Breast epithelium (tissue), 3 donors: ENCODE data around the gene ASTN2.

Experiments used
- POLR2A ChIP-seq: fragments of 450-650 bp; IDR thresholded peaks from one replicate; pipeline ENCODE4 v1.6.1; 2016; ENCODE audit warnings: antibody characterized with exemption, mild to moderate bottlenecking, moderate library complexity
- TF ChIP-seq, protein P1 (sequence below), 3 donors: fragments of 450-650 bp; IDR thresholded peaks; one replicate each; pipeline ENCODE4 v1.5.1; 2016 to 2017; ENCODE audit warnings: antibody characterized with exemption in 3 of 3, mild to moderate bottlenecking in 3 of 3, moderate library complexity in 3 of 3

DNA sequence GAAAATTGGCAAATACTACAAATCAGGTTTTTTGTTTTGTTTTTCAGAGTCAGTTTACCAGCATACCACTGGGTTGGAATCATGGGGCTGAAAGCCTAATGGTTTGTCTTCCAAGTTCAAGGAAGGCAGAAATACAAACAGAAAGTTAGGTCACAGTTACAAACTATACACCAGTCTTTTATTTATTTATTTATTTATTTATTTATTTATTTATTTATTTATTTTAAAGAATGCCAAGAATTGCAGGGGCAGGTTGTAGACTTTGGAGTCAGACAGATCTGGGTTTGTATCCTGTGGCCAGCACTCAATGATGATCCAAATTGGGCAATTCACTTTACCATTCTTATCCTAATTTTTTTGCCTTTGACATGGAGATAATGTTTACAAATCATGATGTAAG, 353.9 kb downstream of the ASTN2 start:
- TF ChIP-seq, protein P1, sequence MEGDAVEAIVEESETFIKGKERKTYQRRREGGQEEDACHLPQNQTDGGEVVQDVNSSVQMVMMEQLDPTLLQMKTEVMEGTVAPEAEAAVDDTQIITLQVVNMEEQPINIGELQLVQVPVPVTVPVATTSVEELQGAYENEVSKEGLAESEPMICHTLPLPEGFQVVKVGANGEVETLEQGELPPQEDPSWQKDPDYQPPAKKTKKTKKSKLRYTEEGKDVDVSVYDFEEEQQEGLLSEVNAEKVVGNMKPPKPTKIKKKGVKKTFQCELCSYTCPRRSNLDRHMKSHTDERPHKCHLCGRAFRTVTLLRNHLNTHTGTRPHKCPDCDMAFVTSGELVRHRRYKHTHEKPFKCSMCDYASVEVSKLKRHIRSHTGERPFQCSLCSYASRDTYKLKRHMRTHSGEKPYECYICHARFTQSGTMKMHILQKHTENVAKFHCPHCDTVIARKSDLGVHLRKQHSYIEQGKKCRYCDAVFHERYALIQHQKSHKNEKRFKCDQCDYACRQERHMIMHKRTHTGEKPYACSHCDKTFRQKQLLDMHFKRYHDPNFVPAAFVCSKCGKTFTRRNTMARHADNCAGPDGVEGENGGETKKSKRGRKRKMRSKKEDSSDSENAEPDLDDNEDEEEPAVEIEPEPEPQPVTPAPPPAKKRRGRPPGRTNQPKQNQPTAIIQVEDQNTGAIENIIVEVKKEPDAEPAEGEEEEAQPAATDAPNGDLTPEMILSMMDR (IDR thresholded peaks at IDR 0.05), result no peak
- TF ChIP-seq POLR2A, result no peak
